H9 (cell line): ENCODE measurements around the gene C1S. TPM values are rescaled to one million over a fixed set of nuclear protein-coding genes. Genes with fewer than 3 reads are reported as not detected.

ENCODE experiments used
- DNase-seq: peaks from one replicate; pipeline ENCODE4 v3.0.0-alpha.2; 2017
- H2AFZ ChIP-seq: one replicate; pipeline ENCODE4 v1.6.1; 2013; ENCODE audit warnings: mild to moderate bottlenecking, low read length, control low read depth, moderate library complexity
- H2AK5ac ChIP-seq: 2 replicates; pipeline ENCODE4 v1.6.1; 2013; ENCODE audit warnings: low read length, control low read depth, mixed read lengths; ENCODE audit not compliant: insufficient read length
- H2BK120ac ChIP-seq: one replicate; pipeline ENCODE4 v1.6.1; 2013; ENCODE audit warnings: low read depth, mild to moderate bottlenecking, low read length, control low read depth, inconsistent platforms; ENCODE audit not compliant: poor library complexity, severe bottlenecking
- H2BK12ac ChIP-seq: 2 replicates; pipeline ENCODE4 v1.6.1; 2013; ENCODE audit warnings: low read length, control low read depth, mixed read lengths, low read depth; ENCODE audit not compliant: insufficient read length
- H2BK15ac ChIP-seq: 2 replicates; pipeline ENCODE4 v1.6.1; 2013; ENCODE audit warnings: low read depth, low read length, control low read depth
- H2BK20ac ChIP-seq: one replicate; pipeline ENCODE4 v1.6.1; 2013; ENCODE audit warnings: low read depth, mild to moderate bottlenecking, low read length, control low read depth, inconsistent platforms; ENCODE audit not compliant: poor library complexity, severe bottlenecking
- H2BK5ac ChIP-seq: 2 replicates; pipeline ENCODE4 v1.6.1; 2013; ENCODE audit warnings: low read length, control low read depth, mixed read lengths; ENCODE audit not compliant: insufficient read length
- H3K14ac ChIP-seq: 2 replicates; pipeline ENCODE4 v1.6.1; 2013; ENCODE audit warnings: low read length, control low read depth; ENCODE audit not compliant: insufficient read depth
- H3K18ac ChIP-seq: 2 replicates; pipeline ENCODE4 v1.6.1; 2013; ENCODE audit warnings: low read depth, mild to moderate bottlenecking, mixed read lengths, low read length, control low read depth; ENCODE audit not compliant: insufficient read length
- H3K23ac ChIP-seq: 2 replicates; pipeline ENCODE4 v1.6.1; 2013; ENCODE audit warnings: low read length, control low read depth, mixed read lengths, low read depth; ENCODE audit not compliant: insufficient read length
- H3K23me2 ChIP-seq: 2 replicates; pipeline ENCODE4 v1.6.1; 2013; ENCODE audit warnings: low read depth, mild to moderate bottlenecking, mixed read lengths, low read length, control low read depth; ENCODE audit not compliant: insufficient read length, poor library complexity, severe bottlenecking
- H3K27ac ChIP-seq: 2 replicates; pipeline ENCODE4 v1.5.1; 2013; ENCODE audit warnings: low read length, control low read depth, mixed read lengths, low read depth; ENCODE audit not compliant: insufficient read length
- H3K27me3 ChIP-seq: 2 replicates; pipeline ENCODE4 v1.6.1; 2013; ENCODE audit warnings: low read length, control low read depth, inconsistent platforms; ENCODE audit not compliant: insufficient read depth
- H3K4ac ChIP-seq: 2 replicates; pipeline ENCODE4 v1.6.1; 2013; ENCODE audit warnings: low read depth, mild to moderate bottlenecking, control low read depth, inconsistent platforms, low read length, moderate library complexity
- H3K4me1 ChIP-seq: 2 replicates; pipeline ENCODE4 v1.6.1; 2013; ENCODE audit warnings: low read length, control low read depth, inconsistent platforms; ENCODE audit not compliant: insufficient read depth
- H3K4me2 ChIP-seq: 2 replicates; pipeline ENCODE4 v1.6.1; 2013; ENCODE audit warnings: low read length, control low read depth, mixed read lengths; ENCODE audit not compliant: insufficient read length, insufficient read depth
- H3K56ac ChIP-seq: 2 replicates; pipeline ENCODE4 v1.6.1; 2013; ENCODE audit warnings: low read depth, mild to moderate bottlenecking, mixed read lengths, low read length, control low read depth; ENCODE audit not compliant: insufficient read length
- H3K79me1 ChIP-seq: 2 replicates; pipeline ENCODE4 v1.6.1; 2013; ENCODE audit warnings: low read depth, mild to moderate bottlenecking, moderate library complexity, low read length, control low read depth, inconsistent platforms; ENCODE audit not compliant: insufficient read depth, poor library complexity, severe bottlenecking
- H3K79me2 ChIP-seq: 2 replicates; pipeline ENCODE4 v1.6.1; 2013; ENCODE audit warnings: low read length, control low read depth, inconsistent platforms; ENCODE audit not compliant: insufficient read depth
- H3K9ac ChIP-seq: 2 replicates; pipeline ENCODE4 v1.6.1; 2013; ENCODE audit warnings: low read length, control low read depth, mixed read lengths; ENCODE audit not compliant: insufficient read length; ENCODE audit errors: extremely low read depth
- H3K9me3 ChIP-seq: one replicate; pipeline ENCODE4 v1.6.1; 2013; ENCODE audit warnings: low read depth, low read length, inconsistent platforms; ENCODE audit not compliant: control insufficient read depth
- H3T11ph ChIP-seq: one replicate; pipeline ENCODE4 v1.6.1; 2013; ENCODE audit warnings: mild to moderate bottlenecking, low read length, control low read depth, inconsistent platforms
- H4K20me1 ChIP-seq: one replicate; pipeline ENCODE4 v1.6.1; 2013; ENCODE audit not compliant: control insufficient read depth, insufficient read length, insufficient read depth
- H4K5ac ChIP-seq: 2 replicates; pipeline ENCODE4 v1.6.1; 2013; ENCODE audit warnings: low read depth, mild to moderate bottlenecking, mixed read lengths, low read length, control low read depth; ENCODE audit not compliant: insufficient read length
- H4K8ac ChIP-seq: replicated peaks from 2 replicates; pipeline ENCODE4 v1.6.1; 2013; ENCODE audit warnings: low read length, control low read depth, mixed read lengths, low read depth; ENCODE audit not compliant: insufficient read length
- H4K91ac ChIP-seq: 2 replicates; pipeline ENCODE4 v1.6.1; 2013; ENCODE audit warnings: low read depth, mild to moderate bottlenecking, moderate library complexity, mixed read lengths, low read length, control low read depth; ENCODE audit not compliant: insufficient read length
- H3K27ac Mint-ChIP-seq, 3 experiments: 2 replicates in 2 of 3; 3 replicates in 1 of 3; pipeline ENCODE4 v1.8.0; 2020 to 2021; ENCODE audit warnings: mixed read lengths in 3 of 3, mild to moderate bottlenecking in 1 of 3, moderate library complexity in 1 of 3
- H3K27me3 Mint-ChIP-seq: 2 replicates; pipeline ENCODE4 v1.8.0; 2021; ENCODE audit warnings: low read depth, mild to moderate bottlenecking, moderate library complexity, mixed read lengths
- H3K36me3 Mint-ChIP-seq, 3 experiments: 2 replicates in 2 of 3; 3 replicates in 1 of 3; pipeline ENCODE4 v1.8.0; 2020 to 2021; ENCODE audit warnings: low read depth in 3 of 3, mixed read lengths in 3 of 3; ENCODE audit not compliant: insufficient read depth in 1 of 3
- H3K4me1 Mint-ChIP-seq, 2 experiments: 2 replicates each; pipeline ENCODE4 v1.8.0; 2020; ENCODE audit warnings: mixed read lengths in 2 of 2
- H3K4me3 Mint-ChIP-seq, 2 experiments: 2 replicates in 1 of 2; 3 replicates in 1 of 2; pipeline ENCODE4 v1.8.0; 2020 to 2021; ENCODE audit warnings: mild to moderate bottlenecking in 2 of 2, mixed read lengths in 2 of 2, moderate library complexity in 1 of 2
- H3K9me3 Mint-ChIP-seq, 2 experiments: 2 replicates in 1 of 2; 3 replicates in 1 of 2; pipeline ENCODE4 v1.8.0; 2020; ENCODE audit warnings: mild to moderate bottlenecking in 2 of 2, mixed read lengths in 2 of 2, moderate library complexity in 1 of 2
- CTCF ChIP-seq: fragments of 200-600 bp; sonication (generic); conservative IDR thresholded peaks from 3 replicates; pipeline ENCODE4 v1.8.0; 2021; ENCODE audit warnings: antibody characterized with exemption, mild to moderate bottlenecking
- total RNA-seq: library from RNA; stranded (reverse); gene quantifications from 2 replicates; pipeline ENCODE4 v1.2.1, GENCODE V29; 2021

The C1S gene
- total RNA-seq, 1 experiment from 2014 or later = 4.2 TPM

DNA sequence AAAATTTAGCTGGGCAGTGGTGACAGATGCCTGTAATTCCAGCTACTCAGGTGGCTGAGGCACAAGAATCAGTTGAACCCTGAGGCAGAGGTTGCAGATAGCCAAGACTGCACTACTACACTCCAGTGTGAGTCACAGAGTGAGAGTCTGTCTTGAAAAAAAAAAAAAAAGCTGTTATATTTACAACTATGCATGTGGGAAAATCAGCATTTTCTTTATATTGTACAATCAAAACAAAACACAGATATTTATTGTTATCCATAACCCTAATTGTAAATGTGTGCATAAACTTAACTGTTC, 19.3 kb downstream of the C1S start:
- H3K23ac ChIP-seq = no peak overlapping the region
- H3K4me3 Mint-ChIP-seq = no peak overlapping the region
- no peaks in the 10 kb centered on the region for H4K20me1 ChIP-seq
- H3K14ac ChIP-seq = no peak overlapping the region
- no peaks in the 10 kb centered on the region for H3K9me3 ChIP-seq
- no peak overlapping the region for H2AFZ ChIP-seq
- no peaks in the 10 kb centered on the region for H3K4me1 Mint-ChIP-seq
- no peak overlapping the region for H3K27ac Mint-ChIP-seq
- H3K4me1 ChIP-seq = no peaks in the 10 kb centered on the region
- no peak overlapping the region for H4K8ac ChIP-seq
- H3K79me2 ChIP-seq = no peaks in the 10 kb centered on the region
- H3K27me3 Mint-ChIP-seq = peaks cover 5% of the 10 kb centered on the region
- peaks cover 5 to 12% (median 10%) of the 10 kb centered on the region in 3 experiments for H3K36me3 Mint-ChIP-seq
- DNase-seq = no peak
- no peaks in the 10 kb centered on the region for H3K79me1 ChIP-seq
- no peak overlapping the region for H3T11ph ChIP-seq
- no peak overlapping the region for H4K5ac ChIP-seq
- TF ChIP-seq CTCF = no peak
- no peak overlapping the region for H2BK12ac ChIP-seq
- H3K27me3 ChIP-seq = no peaks in the 10 kb centered on the region
- no peak overlapping the region for H2BK5ac ChIP-seq
- H2AK5ac ChIP-seq = no peak overlapping the region
- no peak overlapping the region for H2BK120ac ChIP-seq
- H3K56ac ChIP-seq = no peak overlapping the region
- no peak overlapping the region for H3K18ac ChIP-seq
- no peak overlapping the region for H3K27ac ChIP-seq
- H3K4me2 ChIP-seq = no peak overlapping the region
- H3K9ac ChIP-seq = no peak overlapping the region
- H4K91ac ChIP-seq = no peak overlapping the region
- H3K4ac ChIP-seq = no peak overlapping the region
- no peaks in the 10 kb centered on the region for H3K23me2 ChIP-seq
- H3K9me3 Mint-ChIP-seq = peaks cover 5% of the 10 kb centered on the region in 2 experiments
- no peak overlapping the region for H2BK20ac ChIP-seq
- no peak overlapping the region for H2BK15ac ChIP-seq
